HEK293 (cell line): ENCODE data around the gene TMEM170A.
"Not testable (repeated sequence)": the region's sequence is repeated elsewhere in the genome, so short reads cannot be mapped to it uniquely, and the experiment has no call there.

Experiments
- CTCF ChIA-PET: fragments of 350-600 bp; formaldehyde crosslinking; extraction: SDS; loops from one replicate; lab custom pipeline; 2021; ENCODE audit warnings: antibody characterized with exemption; lab: Yijun Ruan, JAX
- POLR2A ChIA-PET: fragments of 300-600 bp; formaldehyde crosslinking; extraction: SDS; loops from one replicate; lab custom pipeline; 2020; ENCODE audit warnings: antibody characterized with exemption, inconsistent platforms; lab: Yijun Ruan, JAX
- H3K27ac ChIP-seq: fragments of 200-500 bp; sonication (Bioruptor generic); 2 replicates; pipeline ENCODE4 v1.5.1; 2014; ENCODE audit warnings: low read depth, low read length, control low read depth, inconsistent platforms; ENCODE audit errors: extremely low read depth
- H3K36me3 ChIP-seq, 2 experiments: fragments of 200-500 bp in 1 of 2; sonication (Bioruptor generic) in 1 of 2; 1 replicate in 1 of 2; 2 replicates in 1 of 2; pipeline ENCODE4 v1.5.1; 2014 to 2017; ENCODE audit warnings: inconsistent platforms in 2 of 2, low read length in 2 of 2; ENCODE audit not compliant: control insufficient read depth in 2 of 2, insufficient read depth in 1 of 2
- H3K4me1 ChIP-seq: fragments of 200-500 bp; sonication (Bioruptor generic); 2 replicates; pipeline ENCODE4 v1.5.1; 2014; ENCODE audit warnings: mild to moderate bottlenecking, low read length, inconsistent platforms; ENCODE audit not compliant: control insufficient read depth, insufficient read depth
- H3K4me3 ChIP-seq: 2 replicates; pipeline ENCODE4 v1.5.1; 2011; ENCODE audit warnings: low read depth, mild to moderate bottlenecking, control low read depth, low read length, moderate library complexity
- H3K9me3 ChIP-seq: fragments of 200-500 bp; sonication (Bioruptor generic); 2 replicates; pipeline ENCODE4 v1.5.1; 2014; ENCODE audit warnings: low read depth, low read length, inconsistent platforms; ENCODE audit not compliant: control insufficient read depth, insufficient read depth
- BCL6B ChIP-seq: fragments of 450-650 bp; formaldehyde crosslinking; IDR thresholded peaks from 2 replicates; pipeline ENCODE4 v1.5.1; 2017; ENCODE audit warnings: missing biosample characterization, missing genetic modification characterization
- SCRT1 ChIP-seq: fragments of 450-650 bp; formaldehyde crosslinking; IDR thresholded peaks from 2 replicates; pipeline ENCODE4 v1.5.1; 2016; ENCODE audit warnings: missing biosample characterization, missing genetic modification characterization, borderline replicate concordance
- SCRT2 ChIP-seq: fragments of 450-650 bp; formaldehyde crosslinking; IDR thresholded peaks from 2 replicates; pipeline ENCODE4 v1.5.1; 2016; ENCODE audit warnings: missing biosample characterization, missing genetic modification characterization
- ZIC2 ChIP-seq: fragments of 450-650 bp; formaldehyde crosslinking; IDR thresholded peaks from 2 replicates; pipeline ENCODE4 v1.5.1; 2016; ENCODE audit warnings: missing biosample characterization, missing genetic modification characterization
- ZNF148 ChIP-seq: fragments of 450-650 bp; formaldehyde crosslinking; IDR thresholded peaks from 2 replicates; pipeline ENCODE4 v1.5.0; 2017; ENCODE audit warnings: missing biosample characterization, missing genetic modification characterization, borderline replicate concordance
- ZNF335 ChIP-seq: fragments of 450-650 bp; formaldehyde crosslinking; conservative IDR thresholded peaks from 2 replicates; pipeline ENCODE4 v1.5.1; 2016; ENCODE audit warnings: missing biosample characterization, missing genetic modification characterization
- ZNF398 ChIP-seq: fragments of 450-650 bp; formaldehyde crosslinking; IDR thresholded peaks from 2 replicates; pipeline ENCODE4 v1.5.1; 2017; ENCODE audit warnings: missing biosample characterization, missing genetic modification characterization
- ZNF423 ChIP-seq: fragments of 450-650 bp; formaldehyde crosslinking; IDR thresholded peaks from 2 replicates; pipeline ENCODE4 v1.5.1; 2016; ENCODE audit warnings: missing biosample characterization, missing genetic modification characterization
- ZNF530 ChIP-seq: fragments of 450-650 bp; formaldehyde crosslinking; IDR thresholded peaks from 2 replicates; pipeline ENCODE4 v1.5.1; 2016; ENCODE audit warnings: low read depth, missing biosample characterization, missing genetic modification characterization
- ZNF596 ChIP-seq: fragments of 450-650 bp; IDR thresholded peaks from 2 replicates; pipeline ENCODE4 v1.5.0; 2018; ENCODE audit warnings: missing biosample characterization, mild to moderate bottlenecking, missing genetic modification characterization, moderate library complexity
- ZNF692 ChIP-seq: fragments of 450-650 bp; formaldehyde crosslinking; IDR thresholded peaks from 2 replicates; pipeline ENCODE4 v1.5.1; 2016; ENCODE audit warnings: missing biosample characterization, missing genetic modification characterization
- ZNF76 ChIP-seq: fragments of 450-650 bp; formaldehyde crosslinking; IDR thresholded peaks from 2 replicates; pipeline ENCODE4; 2016; ENCODE audit warnings: low read depth, missing biosample characterization, missing genetic modification characterization, borderline replicate concordance

The TMEM170A gene

GRCh38 chr16:75466760-75467159 lies 2.3 kb upstream of the TMEM170A start (continued):
- TF ChIP-seq ZNF423 (tag by site-specific recombination) (no peak), ZNF76 (tag by site-specific recombination) (no peak), ZNF530 (no peak), ZNF148 (no peak)

- CTCF ChIA-PET, result interaction anchor here (0.6 to 2.9 kb wide), 14 partner anchors 8 to 265 kb away, joined by 3 to 17 read pairs (median 3); partner anchors contain the start of genes CFDP1 and TMEM231
- H3K4me1 ChIP-seq, result peaks cover 11% of the 10 kb centered on the region
- peak; percentile 79 for TF ChIP-seq ZIC2 (tag by site-specific recombination)
- peak; percentile 97 for TF ChIP-seq BCL6B (tag by site-specific recombination)
- 0 out of 2 replicates have a peak, but pooled peaks have one; percentile 0 for TF ChIP-seq ZNF596
- peak; percentile 55; the same call in 1 of the 2 replicates for TF ChIP-seq ZNF398
- peak; percentile 43 for TF ChIP-seq ZNF335 (tag by site-specific recombination)
- TF ChIP-seq SCRT2 (tag by site-specific recombination), result peak; percentile 98
- TF ChIP-seq SCRT1 (tag by site-specific recombination), result peak; percentile 88
Measured at GRCh38 chr16:75463389-75464121, 934 bp downstream of the TMEM170A start.

GRCh38 chr16:75462806-75463205 lies 1.7 kb downstream of the TMEM170A start:
- Histone ChIP-seq H3K9me3 (no peaks in the 10 kb centered on the region), H3K4me3 (no peak overlapping the region), H3K27ac (no peak overlapping the region), H3K36me3 (no peaks in the 10 kb centered on the region; a peak in 1 of 3 replicates), H3K4me1 (peaks cover 17% of the 10 kb centered on the region)
- CTCF ChIA-PET, result no interaction called here
- POLR2A ChIA-PET, result no interaction called here
- TF ChIP-seq ZNF596, result peak; percentile 21; the same call in 1 of the 2 replicates
- no peak for TF ChIP-seq ZNF692 (tag by site-specific recombination)

More at GRCh38 chr16:75463389-75464121, 934 bp downstream of the TMEM170A start:
- H3K9me3 ChIP-seq, H3K36me3 ChIP-seq: not testable (repeated sequence)
- POLR2A ChIA-PET, result interaction anchor here (0.7 to 2.1 kb wide), 6 partner anchors 8 to 184 kb away, joined by 3 to 9 read pairs (median 5); partner anchors contain the start of genes ADAT1, CFDP1, KARS1 and TERF2IP
- Histone ChIP-seq H3K4me3 (peak overlapping the region; percentile 95), H3K27ac (peak overlapping the region; percentile 84; the same call in 1 of the 2 replicates)
